ENCODE results near the gene FBXL12. TPM values are rescaled to one million over a fixed set of nuclear protein-coding genes. Genes with fewer than 3 reads are reported as not detected.
"Not testable (repeated sequence)": the region's sequence is repeated elsewhere in the genome, so short reads cannot be mapped to it uniquely, and the experiment has no call there.

Gene FBXL12
- 17.3 and 18.1 TPM in 2 replicates for total RNA-seq (2014; rRNA removed; shearing (Covaris generic))

DNA sequence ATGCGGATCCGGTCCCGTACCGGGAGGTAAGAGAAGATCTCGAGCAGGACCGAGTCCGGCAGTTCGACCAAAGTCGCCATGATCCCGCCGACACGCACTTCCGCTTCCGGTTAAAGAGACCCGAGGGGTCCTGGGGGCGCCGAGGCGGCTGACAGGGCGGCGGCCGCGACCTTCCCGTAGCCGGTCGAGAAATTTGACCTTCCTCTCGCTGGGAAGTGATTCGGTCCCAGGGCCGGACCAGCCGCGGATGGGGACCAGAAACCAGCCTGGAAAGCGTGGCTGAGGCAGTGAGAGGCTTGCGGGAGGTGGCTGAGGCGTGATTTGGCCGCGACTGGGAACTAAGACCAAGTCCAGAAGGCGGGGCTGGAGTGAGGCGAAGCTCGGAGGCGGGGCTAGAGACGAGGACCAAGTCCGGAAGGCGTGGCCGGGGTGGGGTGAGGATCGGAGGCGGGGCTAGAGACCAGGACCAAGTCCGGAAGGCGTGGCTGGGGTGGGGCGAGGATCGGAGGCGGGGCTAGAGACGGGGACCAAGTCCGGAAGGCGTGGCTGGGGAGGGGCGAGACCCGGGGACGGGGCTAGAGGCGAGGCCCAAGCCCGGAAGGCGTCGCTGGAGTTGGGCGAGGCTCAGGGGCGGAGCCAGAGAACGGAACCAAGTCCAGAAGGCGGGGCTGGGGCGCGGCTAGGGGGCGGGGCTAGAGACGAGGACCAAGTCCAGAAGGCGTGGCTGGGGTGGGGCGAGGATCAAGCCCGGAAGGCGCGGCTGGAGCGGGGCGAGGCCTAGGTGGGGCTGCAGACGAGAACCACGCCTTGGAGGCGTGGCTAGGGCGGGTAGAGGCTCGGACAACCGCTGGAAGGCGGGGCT, at the start of gene FBXL12:
Gene FBXL12, minus strand, starts transcription at position 346 of the 862 bp plus-strand sequence. Its CDS starts 266 bp downstream, at position 80.
- peak; percentile 98 for DNase-seq (ENCODE audit: low spot score)

DNA sequence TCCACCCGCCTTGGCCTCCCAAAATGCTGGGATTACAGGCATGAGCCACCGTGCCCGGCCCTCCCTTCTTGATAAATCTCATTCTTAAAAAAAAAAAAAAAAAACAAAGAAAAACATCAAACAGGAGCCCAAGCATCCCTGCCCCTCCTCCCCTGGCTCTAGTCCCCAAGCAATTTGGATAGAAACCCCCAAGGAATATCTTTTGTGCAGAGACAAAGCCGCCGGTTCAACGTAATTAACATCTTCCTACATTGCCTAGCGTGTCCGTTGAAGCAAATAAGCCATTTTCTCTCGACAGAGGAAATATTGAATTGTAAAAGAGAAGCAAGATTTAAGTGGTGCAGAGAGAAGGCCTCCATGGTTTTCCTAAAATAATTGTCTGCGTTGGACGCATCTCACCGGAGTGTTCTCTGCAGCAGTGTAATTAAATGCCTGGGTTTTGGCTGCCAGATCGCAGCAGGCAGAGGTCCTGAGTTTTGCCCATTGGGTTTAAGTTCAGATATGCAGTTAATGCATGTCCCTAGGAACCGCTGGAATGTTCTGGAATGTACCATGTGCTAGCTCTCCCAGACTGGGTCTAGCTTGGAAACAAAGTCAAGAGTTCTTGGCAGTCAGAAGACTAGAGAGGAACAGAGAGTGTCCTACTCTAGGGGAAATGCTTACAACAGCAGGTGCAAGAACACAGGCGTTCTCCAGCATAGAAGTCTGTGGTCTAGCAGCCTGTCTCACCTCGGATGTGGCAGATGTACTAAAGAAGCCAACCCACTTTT, 47.0 kb upstream of the FBXL12 start:
- DNase-seq (ENCODE audit: low spot score) = no peak

DNA sequence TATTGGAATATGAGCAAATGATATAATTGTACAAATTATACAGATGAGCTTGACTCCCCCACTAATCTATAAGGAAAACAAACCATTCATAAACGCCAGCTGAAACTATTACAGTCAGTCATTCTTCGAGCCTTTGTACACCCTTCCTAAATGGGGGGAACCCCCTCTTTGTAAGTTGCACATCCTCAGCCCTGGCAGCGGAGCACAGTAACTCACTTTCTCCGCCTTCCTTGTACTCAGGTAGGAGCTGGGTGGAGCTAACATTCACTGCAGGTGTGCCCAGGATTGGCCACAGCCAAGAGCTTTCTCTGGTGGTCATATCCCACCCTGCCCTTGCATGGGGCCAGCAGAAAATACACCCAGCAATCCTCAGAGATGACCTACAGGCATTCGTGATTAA, 44.9 kb upstream of the FBXL12 start:
- DNase-seq (ENCODE audit: low spot score) = no peak

DNA sequence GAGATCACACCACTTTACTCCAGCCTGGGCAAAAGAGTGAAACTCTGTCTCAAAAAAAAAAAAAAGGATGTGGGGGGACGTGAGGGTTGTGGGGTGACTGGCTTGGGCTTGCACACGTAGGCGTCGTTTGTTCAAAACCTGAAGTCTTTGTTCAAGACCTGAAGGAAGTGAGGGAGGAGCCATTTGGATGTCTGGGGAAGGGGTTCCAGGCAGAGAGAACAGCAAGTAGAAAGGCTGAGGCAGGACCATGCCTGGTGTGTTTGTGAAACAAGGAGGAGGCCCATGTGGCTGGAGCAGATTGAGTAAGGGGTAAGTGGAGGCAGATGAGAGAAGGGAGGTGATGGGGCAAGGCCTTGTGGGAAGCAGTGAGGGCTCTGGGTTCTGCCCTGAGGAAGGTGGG, 44.1 kb upstream of the FBXL12 start:
- no peak for DNase-seq (ENCODE audit: low spot score)

GRCh38 chr19:9861503-9861902, 42.6 kb upstream of the FBXL12 start:
- no peak for DNase-seq (ENCODE audit: low spot score)

DNA sequence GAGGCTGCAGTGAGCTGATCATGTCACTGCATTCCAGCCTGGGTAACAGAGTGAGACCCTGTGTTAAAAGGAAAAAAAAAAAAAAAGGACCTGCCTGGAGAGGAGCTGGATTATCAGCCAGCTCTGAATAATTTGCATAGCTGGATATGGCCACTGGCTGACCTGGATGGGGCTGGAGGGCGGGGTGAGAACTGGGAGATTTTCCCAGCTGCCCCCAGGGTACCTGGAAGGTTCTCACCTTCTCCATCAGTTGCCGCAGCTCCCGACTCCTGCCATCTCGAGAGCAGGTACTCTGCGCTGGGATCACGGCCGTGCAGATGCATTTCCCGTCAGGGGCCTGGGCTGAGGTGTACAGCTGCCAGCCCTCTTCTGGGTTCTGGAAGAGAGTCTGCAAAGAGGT, 41.5 kb upstream of the FBXL12 start:
- no peak for DNase-seq (ENCODE audit: low spot score)

DNA sequence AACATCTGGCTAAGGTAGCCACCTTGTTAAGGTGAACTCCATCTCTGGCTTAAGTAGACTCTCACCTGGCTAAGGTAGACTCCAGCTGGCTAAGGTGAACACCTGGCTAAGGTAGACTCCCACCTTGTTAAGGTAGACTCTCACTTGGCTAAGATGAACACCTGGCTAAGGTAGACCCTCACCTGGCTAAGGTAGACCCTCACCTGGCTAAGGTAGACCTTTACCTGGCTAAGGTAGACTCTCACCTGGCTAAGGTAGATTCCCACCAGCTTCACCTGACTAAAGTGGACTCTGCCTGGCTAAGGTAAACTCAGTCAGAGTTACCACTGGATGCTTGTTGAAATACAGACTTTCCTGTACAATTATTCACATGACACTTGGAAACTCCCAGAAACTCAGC, 39.9 kb upstream of the FBXL12 start:
- no peak for DNase-seq (ENCODE audit: low spot score)

DNA sequence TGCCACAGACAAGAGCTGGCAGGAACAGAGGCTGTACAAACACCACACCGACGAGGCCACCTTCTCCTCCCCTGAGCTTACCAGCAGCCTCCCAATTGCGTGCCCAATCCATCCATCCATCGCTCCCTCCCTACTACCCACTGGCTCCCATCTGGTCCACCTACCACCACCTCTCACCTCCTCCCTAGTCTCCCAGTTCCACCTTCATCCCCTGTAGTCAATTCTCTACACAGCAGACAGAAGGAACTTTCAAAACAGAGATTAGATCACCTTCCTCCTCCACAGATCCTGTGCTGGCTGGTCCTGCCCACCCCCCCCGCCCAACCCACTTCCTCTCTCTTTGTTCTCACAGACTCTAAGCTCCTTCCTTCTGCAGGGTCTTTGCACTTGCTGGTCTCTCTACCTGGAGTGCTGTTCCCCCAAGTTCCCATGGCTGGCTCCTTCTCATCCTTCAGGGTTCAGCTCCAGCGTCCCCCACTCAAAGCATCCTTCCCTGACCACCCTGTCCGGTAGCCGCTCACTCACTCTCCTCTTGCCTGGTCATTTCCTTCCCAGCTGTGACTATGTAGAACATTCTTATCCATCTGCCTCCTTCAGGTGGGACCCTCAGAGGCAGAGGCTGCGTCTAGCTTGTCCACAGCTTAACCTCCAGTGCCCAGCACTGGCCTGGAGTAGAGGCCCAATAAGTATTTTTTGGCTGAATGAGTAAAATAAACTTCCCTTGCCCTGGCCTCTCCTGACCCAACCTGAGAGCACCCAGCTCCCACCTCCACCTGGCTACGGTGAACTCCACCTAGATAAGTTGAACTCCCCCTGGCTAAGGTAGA, 39.3 kb upstream of the FBXL12 start:
- no peak for DNase-seq (ENCODE audit: low spot score)

DNA sequence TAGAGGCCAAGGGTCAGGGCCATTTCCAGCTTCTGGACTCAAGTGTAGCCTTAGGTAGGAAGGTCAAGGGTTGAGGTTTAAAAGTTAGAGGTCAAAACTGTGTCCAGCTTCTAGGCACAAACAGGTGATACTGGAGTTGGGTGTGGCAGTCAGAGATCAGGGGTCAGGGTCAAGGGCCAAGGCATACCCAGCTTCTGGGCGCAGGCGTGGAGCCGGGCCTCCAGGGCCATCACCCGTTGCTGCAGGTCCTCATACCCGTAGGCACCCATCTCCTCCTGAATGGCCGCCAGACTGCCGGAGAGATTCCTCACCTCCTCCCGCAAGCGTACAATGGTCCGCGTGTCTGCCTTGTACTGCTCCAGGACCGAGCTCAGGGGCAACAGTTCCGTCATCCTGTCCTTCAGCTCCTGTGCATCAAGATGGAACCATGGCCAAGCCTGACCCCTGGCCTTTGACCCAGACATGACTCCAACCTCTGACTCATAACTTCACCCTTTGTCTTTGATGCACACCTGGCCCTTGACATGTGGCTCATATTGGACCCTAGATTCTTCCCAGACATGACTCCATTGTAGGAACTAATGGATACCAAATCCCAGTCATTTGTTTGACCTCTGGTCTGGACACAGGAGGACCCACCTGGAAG, 38.3 kb upstream of the FBXL12 start:
- no peak for DNase-seq (ENCODE audit: low spot score)

DNA sequence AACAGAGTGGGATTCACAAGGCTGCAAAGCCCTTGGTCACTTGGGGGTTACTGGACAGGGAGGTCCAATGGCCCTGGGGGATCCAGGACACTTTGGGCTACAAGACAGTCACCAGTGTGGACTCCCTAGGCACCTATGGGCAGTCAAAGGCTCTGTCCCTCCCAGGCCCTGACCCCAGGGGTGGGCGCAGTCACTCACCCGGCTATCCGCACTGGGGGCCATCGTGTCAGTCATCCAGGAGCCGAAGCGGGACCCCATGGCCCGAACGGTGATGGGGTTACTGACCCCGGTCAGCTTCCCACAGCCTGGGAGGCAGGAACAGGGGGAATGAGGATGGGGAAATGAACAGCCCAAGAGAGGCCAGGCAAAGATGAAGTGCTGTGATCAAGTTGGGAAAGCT, 37.7 kb upstream of the FBXL12 start:
- no peak for DNase-seq (ENCODE audit: low spot score)

- DNase-seq (ENCODE audit: low spot score) = no peak
These were observed 35.5 kb upstream of the FBXL12 start for GRCh38 chr19:9854282-9854846.

DNA sequence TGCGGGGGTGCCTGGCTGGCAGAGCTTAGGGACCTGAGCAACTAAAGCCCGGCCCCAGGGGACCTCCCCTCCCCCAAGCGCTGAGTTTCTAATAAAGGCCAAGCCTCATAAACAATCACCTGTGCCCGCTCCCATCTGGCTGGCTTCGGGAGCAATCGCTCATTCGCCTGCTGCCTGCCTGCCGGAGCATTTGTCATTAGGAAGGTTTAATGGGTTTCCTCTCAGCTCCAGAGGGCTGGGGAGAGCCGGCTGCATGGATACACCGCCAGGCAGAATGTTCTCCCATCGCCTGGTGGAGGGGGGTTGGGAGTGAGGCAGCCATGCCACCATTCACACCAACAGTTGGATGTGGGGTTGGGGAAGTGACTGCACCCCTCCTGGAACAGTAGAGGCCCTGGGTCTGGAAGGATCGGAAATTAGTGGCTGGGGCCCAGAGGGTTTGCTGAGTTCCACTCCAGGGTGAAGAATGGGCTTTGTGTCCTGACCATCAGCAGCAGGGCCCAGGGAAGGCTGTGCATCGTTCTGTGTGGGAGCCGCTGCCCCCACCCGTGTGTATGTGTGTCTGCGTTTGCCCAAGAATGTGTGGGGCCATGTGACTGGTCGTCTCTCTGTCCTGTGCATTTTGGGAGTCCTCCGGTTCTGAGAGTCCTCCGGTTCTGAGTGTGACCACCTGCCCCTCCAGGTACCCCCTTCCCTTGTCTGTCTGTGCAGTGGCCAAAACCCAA, 31.5 kb upstream of the FBXL12 start:
- no peak for DNase-seq (ENCODE audit: low spot score)

GRCh38 chr19:9849791-9850190, 30.9 kb upstream of the FBXL12 start:
- DNase-seq (ENCODE audit: low spot score) = no peak

GRCh38 chr19:9848762-9849161, 29.9 kb upstream of the FBXL12 start:
- no peak for DNase-seq (ENCODE audit: low spot score)

DNA sequence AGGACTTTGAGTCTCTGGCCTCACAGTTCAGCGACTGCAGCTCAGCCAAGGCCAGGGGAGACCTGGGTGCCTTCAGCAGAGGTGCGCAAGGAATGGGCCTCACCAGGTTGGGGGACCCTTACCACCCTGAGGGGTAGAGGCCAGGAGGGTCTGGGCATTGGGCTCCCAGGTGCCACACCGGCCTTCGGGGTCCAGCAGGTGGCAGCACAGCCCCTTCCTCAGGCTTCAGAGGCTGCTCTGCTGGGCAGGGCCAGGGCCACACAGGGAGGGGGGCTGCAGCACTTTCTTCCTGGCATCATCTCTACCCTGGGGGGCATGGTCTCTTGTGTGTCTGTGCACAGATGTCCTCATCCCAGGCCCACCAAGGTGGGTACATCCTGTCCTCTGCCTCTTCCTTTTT, 29.2 kb upstream of the FBXL12 start:
- DNase-seq (ENCODE audit: low spot score) = no peak

DNA sequence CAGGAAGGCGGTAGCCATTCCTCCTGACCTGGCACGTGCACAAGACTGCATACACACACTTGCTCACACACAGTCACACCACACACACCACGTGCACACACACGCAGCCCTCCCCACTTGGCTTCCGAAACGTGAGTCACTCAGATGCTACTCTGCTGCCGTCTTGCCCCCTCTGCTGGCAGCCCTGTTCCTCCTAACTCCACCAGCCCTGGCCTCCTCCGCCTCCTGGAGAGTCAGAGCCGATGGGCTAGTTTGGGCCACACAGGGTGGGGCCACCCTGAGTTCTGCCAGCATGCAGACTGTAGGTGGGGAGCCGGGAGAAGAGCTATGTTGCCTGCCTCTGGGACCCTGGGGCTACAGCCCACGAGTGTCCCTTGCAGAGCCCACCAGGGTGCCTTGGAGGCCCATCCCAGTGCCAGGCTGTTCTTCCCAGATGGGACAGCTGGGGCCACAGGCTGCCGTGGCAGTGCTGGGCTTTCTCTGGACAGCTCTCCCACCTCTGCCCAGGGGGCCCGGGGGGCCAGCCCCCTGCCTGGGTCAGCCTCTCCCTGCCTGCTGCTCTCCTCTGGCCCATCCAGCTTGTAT, 28.3 kb upstream of the FBXL12 start:
- DNase-seq (ENCODE audit: low spot score) = peak; percentile 75

DNA sequence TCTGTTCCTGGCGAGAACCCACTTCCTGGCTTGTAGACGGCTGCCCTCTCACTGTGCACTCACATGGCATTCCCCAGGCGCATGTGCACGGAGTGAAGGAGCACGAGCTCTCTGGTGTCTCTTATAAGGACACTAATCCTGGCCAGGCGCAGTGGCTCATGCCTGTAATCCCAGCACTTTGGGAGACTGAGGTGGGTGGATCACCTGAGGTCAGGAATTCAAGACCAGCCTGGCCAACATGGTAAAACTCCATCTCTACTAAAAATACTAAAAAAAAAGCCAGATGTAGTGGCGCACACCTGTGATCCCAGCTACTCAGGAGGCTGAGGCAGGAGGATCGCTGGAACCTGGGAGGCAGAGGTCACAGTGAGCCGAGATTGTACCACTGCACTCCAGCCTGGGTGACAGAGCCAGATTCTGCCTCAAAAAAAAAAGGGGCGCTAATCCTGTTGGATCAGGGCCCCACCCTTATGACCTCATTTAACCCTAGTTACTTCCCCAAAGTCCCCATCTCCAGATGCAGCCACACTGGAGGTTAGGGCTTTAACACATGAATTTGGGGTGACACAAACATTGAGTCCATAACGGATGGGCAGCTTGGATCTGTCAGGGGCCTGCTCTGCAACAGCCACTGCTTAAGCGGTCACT, 24.9 kb upstream of the FBXL12 start:
- DNase-seq (ENCODE audit: low spot score) = not testable (repeated sequence)

- DNase-seq (ENCODE audit: low spot score) = no peak
These were observed 24.2 kb upstream of the FBXL12 start for GRCh38 chr19:9842834-9843625.

- no peak for DNase-seq (ENCODE audit: low spot score)
These were observed 20.5 kb upstream of the FBXL12 start for GRCh38 chr19:9839415-9839814.
